GM20000 (cell line): ENCODE results near the gene SOWAHA.

ENCODE experiments used
- DNase-seq: peaks from one replicate; pipeline ENCODE4 v3.0.0; 2012; ENCODE audit warnings: low spot score
- TF ChIP-seq, protein P1 (sequence below): IDR thresholded peaks from 2 replicates; pipeline ENCODE4 v1.5.1; 2012; ENCODE audit warnings: mild to moderate bottlenecking, control low read depth; ENCODE audit errors: extremely low read depth, missing control alignments

Gene SOWAHA

DNA sequence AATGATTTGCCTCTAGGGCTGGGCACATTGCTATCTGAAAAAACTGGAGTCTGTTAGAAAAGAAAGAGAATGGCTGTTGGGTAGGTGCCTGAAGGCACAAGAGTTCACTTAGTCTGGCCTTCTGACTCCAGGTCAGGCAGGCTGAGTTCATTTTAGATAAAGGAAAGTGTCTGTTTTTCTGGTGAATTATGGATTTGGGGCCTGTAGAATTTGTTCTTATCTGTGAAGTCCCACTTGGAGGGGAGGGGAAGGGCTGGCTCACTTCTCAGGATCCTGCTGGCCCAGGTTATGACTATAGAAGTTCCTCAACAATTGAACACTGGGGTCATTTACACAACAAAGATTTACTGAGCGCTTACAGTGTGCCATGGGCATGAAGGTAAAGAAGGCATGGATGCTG lies 24.6 kb upstream of the SOWAHA start:
- DNase-seq: no peak
- TF ChIP-seq, protein P1, sequence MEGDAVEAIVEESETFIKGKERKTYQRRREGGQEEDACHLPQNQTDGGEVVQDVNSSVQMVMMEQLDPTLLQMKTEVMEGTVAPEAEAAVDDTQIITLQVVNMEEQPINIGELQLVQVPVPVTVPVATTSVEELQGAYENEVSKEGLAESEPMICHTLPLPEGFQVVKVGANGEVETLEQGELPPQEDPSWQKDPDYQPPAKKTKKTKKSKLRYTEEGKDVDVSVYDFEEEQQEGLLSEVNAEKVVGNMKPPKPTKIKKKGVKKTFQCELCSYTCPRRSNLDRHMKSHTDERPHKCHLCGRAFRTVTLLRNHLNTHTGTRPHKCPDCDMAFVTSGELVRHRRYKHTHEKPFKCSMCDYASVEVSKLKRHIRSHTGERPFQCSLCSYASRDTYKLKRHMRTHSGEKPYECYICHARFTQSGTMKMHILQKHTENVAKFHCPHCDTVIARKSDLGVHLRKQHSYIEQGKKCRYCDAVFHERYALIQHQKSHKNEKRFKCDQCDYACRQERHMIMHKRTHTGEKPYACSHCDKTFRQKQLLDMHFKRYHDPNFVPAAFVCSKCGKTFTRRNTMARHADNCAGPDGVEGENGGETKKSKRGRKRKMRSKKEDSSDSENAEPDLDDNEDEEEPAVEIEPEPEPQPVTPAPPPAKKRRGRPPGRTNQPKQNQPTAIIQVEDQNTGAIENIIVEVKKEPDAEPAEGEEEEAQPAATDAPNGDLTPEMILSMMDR: no peak

DNA sequence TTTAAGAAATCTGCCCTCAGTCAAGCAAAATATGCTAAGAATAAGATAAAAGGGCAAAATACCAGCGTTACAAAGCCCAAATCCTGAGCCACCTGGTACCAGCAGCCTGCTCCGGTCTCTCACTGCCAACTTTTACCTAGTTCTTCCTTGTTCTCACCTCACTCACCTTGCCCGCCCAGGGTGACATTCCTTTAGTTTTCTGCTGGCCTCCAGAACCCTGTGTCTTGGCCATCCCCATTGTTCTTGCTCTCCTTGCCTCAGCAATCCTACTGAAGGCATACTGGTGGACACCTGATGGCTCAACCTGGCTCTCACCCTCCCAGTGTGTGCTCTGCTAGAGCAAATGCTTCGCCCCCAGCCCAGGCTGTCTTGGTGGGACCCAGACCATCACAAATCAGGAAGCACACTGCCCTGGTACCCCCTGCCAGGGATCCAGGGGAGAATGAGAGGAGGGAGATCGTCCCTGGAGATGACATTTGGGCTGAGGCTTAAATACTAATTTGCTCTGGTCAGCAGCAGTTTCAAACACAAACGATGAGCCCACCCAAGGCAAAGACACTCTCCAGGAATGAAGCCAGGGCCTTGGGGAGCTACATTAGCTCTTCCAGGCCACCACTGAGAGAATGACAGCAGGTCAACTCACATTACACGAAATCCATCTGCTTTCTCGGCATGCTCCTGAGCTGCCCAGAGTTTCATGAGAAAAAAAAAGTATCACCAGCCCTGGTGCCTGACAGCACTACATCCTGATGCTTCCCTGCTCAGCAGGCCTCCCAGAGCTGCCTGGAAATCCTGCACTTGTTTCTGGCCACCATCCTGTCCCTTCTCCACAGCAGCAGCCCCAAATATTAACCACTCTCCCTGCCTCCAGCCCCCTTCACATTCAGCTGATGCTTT lies 23.9 kb upstream of the SOWAHA start:
- TF ChIP-seq, protein P1: no peak
- DNase-seq: no peak

DNA sequence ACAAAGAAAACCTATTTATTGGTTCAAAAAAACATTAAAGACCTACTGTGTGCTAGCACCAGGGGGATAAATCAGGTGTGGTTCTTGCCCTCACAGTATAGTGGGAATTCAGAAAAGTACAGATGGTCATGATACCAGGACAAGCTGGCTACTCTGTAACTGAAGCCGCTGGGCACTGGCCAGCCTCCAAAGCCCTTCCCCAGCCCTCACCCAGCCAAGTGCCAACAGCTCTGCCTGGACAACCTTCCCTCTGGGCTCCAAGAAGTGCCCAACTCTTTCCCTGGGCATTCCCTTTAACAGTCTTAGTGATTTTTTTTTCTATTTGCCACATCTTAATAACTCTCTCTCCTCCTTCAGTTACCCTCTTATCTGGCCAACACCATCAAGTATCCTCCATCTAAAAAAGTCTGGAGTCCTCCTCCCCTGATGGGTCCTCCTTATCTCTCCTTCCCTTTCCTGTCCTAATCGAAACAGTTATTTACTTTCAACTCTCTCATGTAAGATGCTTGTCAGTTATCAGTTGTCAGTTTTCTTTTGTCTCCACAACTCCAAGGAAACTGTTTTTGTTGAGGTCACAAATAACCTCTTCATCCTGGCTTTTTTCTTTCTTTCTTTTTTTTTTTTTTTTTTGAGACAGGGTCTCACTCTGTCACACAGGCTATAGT lies 22.8 kb upstream of the SOWAHA start:
- DNase-seq: no peak
- TF ChIP-seq, protein P1: no peak

DNA sequence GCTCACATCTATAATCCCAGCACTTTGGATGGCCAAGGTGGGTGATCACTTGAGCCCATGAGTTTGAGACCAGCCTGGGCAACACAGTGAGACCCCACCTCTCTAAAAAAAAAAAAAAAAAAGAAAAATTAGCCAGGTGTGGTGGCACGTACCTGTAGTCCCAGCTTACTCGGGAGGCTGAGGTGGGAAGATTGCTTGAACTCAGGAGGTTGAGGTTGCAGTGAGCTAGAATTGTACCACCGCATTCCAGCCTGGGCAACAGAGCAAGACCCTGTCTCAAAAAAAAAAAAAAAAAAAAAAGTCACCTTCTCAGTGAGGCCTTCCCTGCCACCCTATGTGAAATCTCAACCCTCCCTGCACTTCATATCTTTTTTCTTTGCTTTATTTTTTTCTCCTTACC lies 22.1 kb upstream of the SOWAHA start:
- TF ChIP-seq, protein P1: no peak
- no peak for DNase-seq

DNA sequence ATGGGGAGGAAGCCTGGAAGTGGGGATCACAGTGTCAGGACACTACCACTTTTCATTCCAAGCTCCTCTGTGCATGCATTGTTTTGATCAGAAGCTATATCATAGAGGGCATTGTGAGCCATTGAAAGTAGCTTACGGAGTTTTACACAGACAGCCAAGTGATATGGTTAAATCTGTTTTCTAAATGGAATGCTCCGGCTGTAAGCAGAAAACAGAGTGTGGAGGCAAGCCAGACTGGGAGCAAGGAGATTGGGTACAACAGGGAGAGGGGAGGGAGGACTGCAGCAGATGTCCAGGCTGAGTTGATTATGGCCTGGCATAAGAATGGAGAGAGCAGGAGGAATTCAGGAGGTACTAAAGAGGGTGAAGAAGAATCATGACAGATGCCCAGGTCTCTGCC lies 15.5 kb upstream of the SOWAHA start:
- TF ChIP-seq, protein P1: no peak
- no peak for DNase-seq

DNA sequence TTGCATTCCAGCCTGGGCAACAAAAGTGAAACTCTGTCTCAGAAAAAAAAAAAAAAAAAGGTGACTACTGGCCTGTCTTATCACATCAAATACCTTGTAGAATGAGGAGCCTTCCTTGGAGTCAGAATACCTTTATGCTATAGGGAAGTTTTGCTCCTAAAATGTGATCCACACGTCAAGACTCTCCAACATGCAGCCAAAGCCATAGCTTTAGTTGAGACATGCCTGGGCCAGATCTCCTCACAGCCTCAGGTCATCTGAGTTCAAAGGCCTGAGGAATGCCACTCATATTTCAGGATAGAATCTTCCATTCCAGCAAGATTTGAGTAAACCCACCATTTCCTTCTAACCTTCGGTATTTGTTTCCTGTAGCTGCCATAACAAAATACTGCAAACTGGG lies 13.7 kb upstream of the SOWAHA start:
- TF ChIP-seq, protein P1: no peak
- no peak for DNase-seq

DNA sequence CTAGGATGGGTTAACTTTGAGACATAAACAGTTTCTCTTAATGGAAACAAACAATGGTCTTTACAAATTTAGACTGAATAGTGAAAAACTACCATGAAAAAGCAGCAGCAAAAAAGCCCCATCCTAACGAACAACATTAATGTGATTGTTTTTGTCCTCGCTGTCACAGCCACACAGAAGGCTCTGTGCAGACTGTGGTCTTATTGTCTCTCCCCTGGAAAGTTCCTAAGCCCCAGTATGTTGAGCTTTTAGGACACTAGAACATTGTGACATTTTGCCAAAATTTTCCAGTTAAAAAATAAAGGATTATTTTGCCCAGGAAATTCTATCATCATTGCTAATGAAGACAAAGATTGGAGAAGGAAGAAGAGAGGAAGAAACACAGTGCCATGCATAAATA lies 12.6 kb upstream of the SOWAHA start:
- TF ChIP-seq, protein P1: no peak
- no peak for DNase-seq
